ENCODE results near the gene SORBS1. TPM values are rescaled to one million over a fixed set of nuclear protein-coding genes. Genes with fewer than 3 reads are reported as not detected.

Gene SORBS1
- total and polyA plus RNA-seq, 2 of the 13 experiments (the other 11 are each of a cell fraction or from before 2014, with no cell fraction given) = 16.8 to 39.8 TPM

GRCh38 chr10:95273393-95274312, 287.5 kb downstream of the SORBS1 start (continued):
- peak; percentile 37; the same call in 1 of the 2 replicates for TF ChIP-seq ZBTB4 (CRISPR knock-in tag; IDR thresholded peaks at IDR 0.05; ENCODE audit: borderline replicate concordance)
- no peak; the same call in 1 of the 2 replicates for TF ChIP-seq GATAD1 (CRISPR knock-in tag; IDR thresholded peaks at IDR 0.05)
- TF ChIP-seq NFKB2 (CRISPR knock-in tag; IDR thresholded peaks at IDR 0.05; ENCODE audit: borderline replicate concordance) = no peak
- peak; percentile 68; the same call in 1 of the 2 replicates for TF ChIP-seq IKZF5 (CRISPR knock-in tag; IDR thresholded peaks at IDR 0.05)
- TF ChIP-seq TBX2 (CRISPR knock-in tag; IDR thresholded peaks at IDR 0.05; ENCODE audit: borderline replicate concordance) = peak; percentile 75; the same call in 1 of the 2 replicates
- no peak for TF ChIP-seq E2F5 (CRISPR knock-in tag; conservative IDR thresholded peaks at IDR 0.05)
- TF ChIP-seq FOXJ3 (CRISPR knock-in tag; IDR thresholded peaks at IDR 0.05; ENCODE audit: borderline replicate concordance) = peak; percentile 85; the same call in 1 of the 2 replicates
- TF ChIP-seq PRDM10 (CRISPR knock-in tag; IDR thresholded peaks at IDR 0.05; ENCODE audit: low read depth) = peak; percentile 30; the same call in 1 of the 2 replicates
- no peak for TF ChIP-seq ZNF205 (CRISPR knock-in tag; IDR thresholded peaks at IDR 0.05)
- peak; percentile 54; the same call in 1 of the 2 replicates for TF ChIP-seq SIX1 (CRISPR knock-in tag; IDR thresholded peaks at IDR 0.05; ENCODE audit: borderline replicate concordance)
- no peak for TF ChIP-seq JARID2 (CRISPR knock-in tag; IDR thresholded peaks at IDR 0.05; ENCODE audit: insufficient replicate concordance)
- no peak for TF ChIP-seq SP140L (CRISPR knock-in tag; IDR thresholded peaks at IDR 0.05; ENCODE audit: borderline replicate concordance)
- TF ChIP-seq ATF2 (CRISPR knock-in tag; IDR thresholded peaks at IDR 0.05) = peak; percentile 47; the same call in 1 of the 2 replicates
- no peak for TF ChIP-seq ZNF510 (CRISPR knock-in tag; IDR thresholded peaks at IDR 0.05; ENCODE audit: low read depth)
- TF ChIP-seq GATA4 (IDR thresholded peaks at IDR 0.05; ENCODE audit: borderline replicate concordance, low read depth) = peak; percentile 22; the same call in 1 of the 2 replicates
- TF ChIP-seq BCL6 (CRISPR knock-in tag; IDR thresholded peaks at IDR 0.05) = peak; percentile 82
